Sigmoid colon (tissue), 4 donors: Measurements from ENCODE around the gene SEMG2.

Source experiments
- POLR2A ChIP-seq, 2 donors: fragments of 450-650 bp; IDR thresholded peaks; one replicate each; pipeline ENCODE4 v1.6.1; 2016; ENCODE audit warnings: antibody characterized with exemption in 2 of 2, mild to moderate bottlenecking in 2 of 2, moderate library complexity in 2 of 2
- POLR2AphosphoS5 ChIP-seq, 4 donors: sonication (generic); formaldehyde crosslinking; IDR thresholded peaks; one replicate each; pipeline ENCODE4 v1.6.1; 2017; ENCODE audit warnings: antibody characterized with exemption in 4 of 4
- TF ChIP-seq, protein P1 (sequence below), 4 experiments: fragments of 450-650 bp in 3 of 4; fragments of 200-600 bp in 1 of 4; IDR thresholded peaks; one replicate each; pipeline ENCODE4 v1.5.1; 2016 to 2019; ENCODE audit warnings: antibody characterized with exemption in 4 of 4, mild to moderate bottlenecking in 3 of 4, moderate library complexity in 2 of 4

DNA sequence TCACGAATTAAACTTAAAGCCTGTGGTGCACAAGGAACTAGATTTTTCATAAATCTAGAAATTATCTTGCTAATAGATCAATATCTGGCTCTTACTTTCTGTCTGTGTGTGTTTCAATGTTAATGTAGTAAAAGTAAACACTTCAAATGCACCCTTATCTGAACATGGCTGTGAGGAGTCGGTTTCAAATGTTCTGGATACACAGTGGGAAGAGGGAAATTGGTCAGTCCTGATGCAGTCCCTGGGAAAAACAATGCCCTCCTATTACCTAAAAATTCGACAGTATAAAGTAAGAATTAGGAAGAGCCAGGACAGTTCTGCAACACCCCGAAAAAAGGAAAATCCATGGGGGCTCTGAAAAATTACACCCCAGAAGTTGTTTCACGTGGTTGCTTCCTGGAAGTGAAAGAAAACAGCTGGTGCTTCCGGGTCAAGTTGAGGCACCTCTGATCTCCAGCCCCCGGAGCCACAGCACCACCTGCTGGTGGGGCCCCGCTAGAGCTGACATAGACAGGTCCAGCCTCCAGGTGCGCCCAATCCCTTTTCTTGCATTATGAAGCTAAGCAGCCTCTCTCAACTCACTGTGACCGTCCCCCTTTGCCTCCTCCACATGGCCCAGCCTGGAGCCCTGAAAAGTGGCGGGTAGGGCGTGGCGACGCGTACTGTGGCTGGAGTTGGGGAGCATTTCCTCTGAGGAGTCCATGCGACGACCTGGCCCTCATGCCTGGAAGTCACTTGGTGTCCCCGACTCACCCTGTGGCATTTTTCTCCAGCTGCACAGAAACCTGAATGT lies 8.3 kb downstream of the SEMG2 start:
- TF ChIP-seq POLR2A (IDR thresholded peaks at IDR 0.05), result no peak
- no peak for TF ChIP-seq POLR2AphosphoS5 (IDR thresholded peaks at IDR 0.05)
- TF ChIP-seq, protein P1, sequence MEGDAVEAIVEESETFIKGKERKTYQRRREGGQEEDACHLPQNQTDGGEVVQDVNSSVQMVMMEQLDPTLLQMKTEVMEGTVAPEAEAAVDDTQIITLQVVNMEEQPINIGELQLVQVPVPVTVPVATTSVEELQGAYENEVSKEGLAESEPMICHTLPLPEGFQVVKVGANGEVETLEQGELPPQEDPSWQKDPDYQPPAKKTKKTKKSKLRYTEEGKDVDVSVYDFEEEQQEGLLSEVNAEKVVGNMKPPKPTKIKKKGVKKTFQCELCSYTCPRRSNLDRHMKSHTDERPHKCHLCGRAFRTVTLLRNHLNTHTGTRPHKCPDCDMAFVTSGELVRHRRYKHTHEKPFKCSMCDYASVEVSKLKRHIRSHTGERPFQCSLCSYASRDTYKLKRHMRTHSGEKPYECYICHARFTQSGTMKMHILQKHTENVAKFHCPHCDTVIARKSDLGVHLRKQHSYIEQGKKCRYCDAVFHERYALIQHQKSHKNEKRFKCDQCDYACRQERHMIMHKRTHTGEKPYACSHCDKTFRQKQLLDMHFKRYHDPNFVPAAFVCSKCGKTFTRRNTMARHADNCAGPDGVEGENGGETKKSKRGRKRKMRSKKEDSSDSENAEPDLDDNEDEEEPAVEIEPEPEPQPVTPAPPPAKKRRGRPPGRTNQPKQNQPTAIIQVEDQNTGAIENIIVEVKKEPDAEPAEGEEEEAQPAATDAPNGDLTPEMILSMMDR (IDR thresholded peaks at IDR 0.05), result peak in 2 of 4 experiments; percentile 18 to 46
